K562 (cell line): Measurements from ENCODE around the gene PRKCE. TPM values are rescaled to one million over a fixed set of nuclear protein-coding genes. Genes with fewer than 3 reads are reported as not detected.

Experiments
- ATAC-seq: fragments of 200-7000 bp; cut with Tn5 transposase; 3 replicates; pipeline ENCODE4 v1.9.1; 2020; ENCODE audit warnings: moderate library complexity
- BruUV-seq: library from RNA; stranded (reverse); fragments of 400-500 nt; replicated peaks from 2 replicates; lab custom pipeline; 2021; lab: Mats Ljungman, UMichigan
- CTCF ChIA-PET: fragments of 300-600 bp; formaldehyde crosslinking; extraction: SDS; loops from one replicate; lab custom pipeline; 2021; ENCODE audit warnings: low intra/inter-chr PET ratio; lab: Yijun Ruan, JAX
- POLR2A ChIA-PET: fragments of 300-600, 350-650 bp; sonication (Branson Sonifier 250); formaldehyde crosslinking; extraction: SDS; loops from one replicate; lab custom pipeline; 2021; ENCODE audit warnings: antibody characterized with exemption, inconsistent platforms; lab: Yijun Ruan, JAX
- DNase-seq, 4 experiments: peaks; one replicate each; pipeline versions ENCODE4 v3.0.0 to v3.0.0-alpha.2; 2011 to 2018; ENCODE audit warnings: low spot score in 3 of 4, mixed read lengths in 3 of 4; ENCODE audit errors: extremely low read depth in 1 of 4
- FAIRE-seq: peaks from 2 replicates; lab custom pipeline; 2011; peaks lifted over from hg19 to GRCh38; lab: Jason Lieb, UNC
- H2AFZ ChIP-seq: 2 replicates; pipeline ENCODE4 v1.6.0; 2011; ENCODE audit warnings: low read depth, low read length, control low read depth, inconsistent platforms
- H3K27ac ChIP-seq: fragments of 200-600 bp; 3 replicates; pipeline ENCODE4 v1.8.0; 2011; ENCODE audit warnings: low read depth, mild to moderate bottlenecking, control low read depth, inconsistent platforms, low read length, moderate library complexity, mixed read lengths; ENCODE audit errors: extremely low read depth
- H3K27me3 ChIP-seq, 2 experiments: fragments of 300-600 bp in 1 of 2; 2 replicates in 1 of 2; 3 replicates in 1 of 2; pipeline versions ENCODE4 v1.6.0 to v1.8.0; 2011; ENCODE audit warnings: inconsistent platforms in 2 of 2, low read length in 2 of 2, mild to moderate bottlenecking in 1 of 2, mixed read lengths in 1 of 2, moderate library complexity in 1 of 2; ENCODE audit not compliant: control insufficient read depth in 2 of 2, insufficient read depth in 2 of 2
- H3K36me3 ChIP-seq: fragments of 300-600 bp; 3 replicates; pipeline ENCODE4 v1.8.0; 2011; ENCODE audit warnings: mild to moderate bottlenecking, low read length, inconsistent platforms; ENCODE audit not compliant: control insufficient read depth, insufficient read depth
- H3K4me1 ChIP-seq, 2 experiments: fragments of 200-600 bp in 1 of 2; replicated peaks in 1 of 2; 2 replicates in 1 of 2; 3 replicates in 1 of 2; pipeline versions ENCODE4 v1.5.1 to v1.8.0; 2011; ENCODE audit warnings: inconsistent platforms in 2 of 2, low read length in 2 of 2, mild to moderate bottlenecking in 1 of 2, mixed read lengths in 1 of 2, moderate library complexity in 1 of 2; ENCODE audit not compliant: control insufficient read depth in 2 of 2, insufficient read depth in 2 of 2
- H3K4me2 ChIP-seq: 2 replicates; pipeline ENCODE4 v1.6.1; 2011; ENCODE audit warnings: low read length, control low read depth, inconsistent platforms, mixed read lengths; ENCODE audit not compliant: insufficient read depth
- H3K4me3 ChIP-seq: fragments of 200-600 bp; sonication (generic), shearing (Covaris generic); 2 replicates; pipeline ENCODE4 v1.5.1; 2016; ENCODE audit warnings: control low read depth, inconsistent platforms
- H3K79me2 ChIP-seq: fragments of 200-600 bp; 3 replicates; pipeline ENCODE4 v1.8.0; 2011; ENCODE audit warnings: low read length, inconsistent platforms; ENCODE audit not compliant: control insufficient read depth, insufficient read depth
- H3K9ac ChIP-seq, 2 experiments: 2 replicates each; pipeline versions ENCODE4 v1.6.0 to v1.6.1; 2011; ENCODE audit warnings: low read depth in 2 of 2, low read length in 2 of 2, control low read depth in 1 of 2, inconsistent platforms in 1 of 2, mild to moderate bottlenecking in 1 of 2, mixed read lengths in 1 of 2; ENCODE audit not compliant: insufficient read depth in 1 of 2
- H3K9me1 ChIP-seq: one replicate; pipeline ENCODE4 v1.6.0; 2011; ENCODE audit warnings: inconsistent platforms, mild to moderate bottlenecking, low read length, moderate library complexity; ENCODE audit not compliant: control insufficient read depth, insufficient read depth
- H3K9me3 ChIP-seq: replicated peaks from 2 replicates; pipeline ENCODE4 v1.5.1; 2011; ENCODE audit warnings: low read depth, low read length, inconsistent platforms; ENCODE audit not compliant: control insufficient read depth, insufficient read depth
- H4K20me1 ChIP-seq: replicated peaks from 2 replicates; pipeline ENCODE4 v1.6.1; 2011; ENCODE audit warnings: low read length, inconsistent platforms, mixed read lengths; ENCODE audit not compliant: control insufficient read depth, insufficient read depth
- CHD1 ChIP-seq: fragments of 200-600 bp; sonication (generic); IDR thresholded peaks from one replicate; pipeline ENCODE4 v1.6.1; 2012; ENCODE audit warnings: mild to moderate bottlenecking, moderate library complexity, low read length, inconsistent platforms
- ELF4 ChIP-seq: fragments of 450-650 bp; formaldehyde crosslinking; IDR thresholded peaks from 2 replicates; pipeline ENCODE4 v1.4.0; 2022; ENCODE audit warnings: missing genetic modification characterization
- HNRNPL ChIP-seq: fragments of 200-400 bp; formaldehyde crosslinking; IDR thresholded peaks from 2 replicates; pipeline ENCODE4 v1.6.1; 2017; ENCODE audit warnings: low read depth, mild to moderate bottlenecking, low read length
- KLF13 ChIP-seq: fragments of 450-650 bp; IDR thresholded peaks from 2 replicates; pipeline ENCODE4 v1.6.1; 2016; ENCODE audit warnings: missing genetic modification characterization, low read depth, mild to moderate bottlenecking, missing compliant biosample characterization, moderate library complexity, borderline replicate concordance
- PML ChIP-seq: IDR thresholded peaks from 2 replicates; pipeline ENCODE4 v1.6.1; 2012; ENCODE audit warnings: low read length, inconsistent platforms
- POLR2AphosphoS5 ChIP-seq: IDR thresholded peaks from 2 replicates; pipeline ENCODE4 v1.6.1; 2011; ENCODE audit warnings: mild to moderate bottlenecking, low read depth, low read length, moderate library complexity; ENCODE audit not compliant: control insufficient read depth, insufficient read depth
- RBBP5 ChIP-seq: fragments of 200-600 bp; sonication (generic); IDR thresholded peaks from 2 replicates; pipeline ENCODE4 v1.6.1; 2012; ENCODE audit warnings: borderline replicate concordance, mild to moderate bottlenecking, low read length, control low read depth, inconsistent platforms; ENCODE audit not compliant: insufficient read depth, poor library complexity, severe bottlenecking
- RBM22 ChIP-seq: fragments of 200-400 bp; formaldehyde crosslinking; IDR thresholded peaks from 2 replicates; pipeline ENCODE4 v1.6.1; 2018; ENCODE audit warnings: low read length, low read depth; ENCODE audit not compliant: poor library complexity, severe bottlenecking
- RHOXF2B ChIP-seq: fragments of 250-450 bp; sonication (Bioruptor Pico); conservative IDR thresholded peaks from 2 replicates; pipeline ENCODE4 v1.5.1; 2021
- TCF15 ChIP-seq: fragments of 250-450 bp; sonication (Bioruptor Pico); IDR thresholded peaks from 2 replicates; pipeline ENCODE4 v1.8.0; 2022; ENCODE audit warnings: moderate library complexity, mild to moderate bottlenecking, inconsistent platforms
- ZBTB43 ChIP-seq: sonication (generic); formaldehyde crosslinking; IDR thresholded peaks from 2 replicates; pipeline ENCODE4 v1.8.0; 2023; ENCODE audit warnings: mild to moderate bottlenecking, missing genetic modification reagents
- ZNF146 ChIP-seq: IDR thresholded peaks from one replicate; pipeline ENCODE4 v1.6.1; 2018; ENCODE audit warnings: missing compliant biosample characterization; ENCODE audit not compliant: unreplicated experiment
- ZNF174 ChIP-seq: fragments of 250-450 bp; sonication (Bioruptor Pico); IDR thresholded peaks from 2 replicates; pipeline ENCODE4 v1.4.0; 2020; ENCODE audit warnings: mild to moderate bottlenecking
- ZNF232 ChIP-seq: sonication (generic); formaldehyde crosslinking; IDR thresholded peaks from 2 replicates; pipeline ENCODE4 v1.8.0; 2022; ENCODE audit warnings: mild to moderate bottlenecking, missing genetic modification reagents
- ZNF24 ChIP-seq: fragments of 450-650 bp; IDR thresholded peaks from 2 replicates; pipeline ENCODE4 v1.6.1; 2016
- ZNF280B ChIP-seq: fragments of 250-450 bp; sonication (Bioruptor Pico); IDR thresholded peaks from 2 replicates; pipeline ENCODE4 v1.5.1; 2021; ENCODE audit warnings: mild to moderate bottlenecking
- ZNF324 ChIP-seq: fragments of 250-450 bp; sonication (Bioruptor Pico); IDR thresholded peaks from 2 replicates; pipeline ENCODE4 v1.4.0; 2020; ENCODE audit warnings: mild to moderate bottlenecking
- ZNF696 ChIP-seq: fragments of 250-450 bp; sonication (Bioruptor Pico); conservative IDR thresholded peaks from 2 replicates; pipeline ENCODE4 v1.4.0; 2020; ENCODE audit warnings: mild to moderate bottlenecking, moderate library complexity
- WGBS: fragments of 100-300 bp; shearing (Covaris generic); methylation state at CpG from one replicate; pipeline ENCODE4 v1.1.6; 2016; ENCODE audit warnings: low coverage, mixed read lengths; ENCODE audit not compliant: insufficient coverage; ENCODE audit errors: missing lambda C conversion rate; 5-methylcytosine and 5-hydroxymethylcytosine counted together
- in situ Hi-C: fragments of 300-500 bp; cut with MboI; formaldehyde crosslinking; loops from 4 replicates; pipeline ENCODE4 v1.15.0; 2018; ENCODE audit warnings: inconsistent platforms, mixed read lengths
- intact Hi-C: fragments of 100-400 bp; cut with micrococcal nuclease; formaldehyde crosslinking; loops from 2 replicates; pipeline ENCODE4 v1.14.2; 2022
- polyA plus RNA-seq, 8 experiments: library from polyadenylated mRNA; depleted of rRNA in 4 of 8; stranded (reverse) in 5 of 8; unstranded in 3 of 8; fragments of >200 nt; fragmentation: Nextera tagmentation in 2 of 8; fragmentation: Illumina TruSeq in 1 of 8; extraction: Ambion mirVana in 2 of 8; extraction: Trizol in 1 of 8; gene quantifications; 2 replicates each; pipeline versions ENCODE4 v1.2.1 to v1.2.3, GENCODE V29; 2011 to 2014; ENCODE audit warnings: inconsistent platforms in 1 of 8, missing spikeins in 1 of 8
- total RNA-seq, 7 experiments: library from RNA; depleted of rRNA in 6 of 7; stranded (reverse); fragments of >200 nt in 6 of 7; fragmentation: Illumina TruSeq in 2 of 7; extraction: Trizol in 2 of 7; gene quantifications; 2 replicates each; pipeline versions ENCODE4 v1.2.1 to v1.2.3, GENCODE V29; 2011 to 2021; ENCODE audit warnings: low replicate concordance in 1 of 7

The PRKCE gene
- total and polyA plus RNA-seq, 9 of the 15 experiments (the other 6 are each of a cell fraction or from before 2014, with no cell fraction given): 0.06 to 1.0 (median 0.22) TPM; not detected in 1

DNA sequence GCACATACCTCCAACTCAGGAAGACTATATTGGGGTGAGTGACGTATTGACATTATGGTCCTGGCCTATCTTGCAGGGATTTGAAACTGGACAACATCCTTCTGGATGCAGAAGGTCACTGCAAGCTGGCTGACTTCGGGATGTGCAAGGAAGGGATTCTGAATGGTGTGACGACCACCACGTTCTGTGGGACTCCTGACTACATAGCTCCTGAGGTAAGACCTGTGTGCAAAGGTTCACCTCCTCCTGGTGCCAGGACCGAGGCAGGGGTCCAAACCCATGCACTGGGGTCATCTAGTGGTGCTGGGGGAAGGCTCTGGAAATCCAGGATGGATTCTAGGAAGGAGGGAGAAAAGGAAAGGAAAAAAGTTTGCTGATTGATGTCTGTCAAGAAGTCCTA, 493.5 kb downstream of the PRKCE start:
- no peaks in the 10 kb centered on the region for H3K79me2 ChIP-seq
- no peaks in the 10 kb centered on the region for H3K36me3 ChIP-seq
- no peaks in the 10 kb centered on the region for H3K9me1 ChIP-seq
- H3K4me2 ChIP-seq: no peak overlapping the region
- no peaks in the 10 kb centered on the region for H3K9me3 ChIP-seq
- 0% methylated on average over 5 of the region's 5 CpGs for WGBS
- in situ Hi-C loops (no loop called here), intact Hi-C loops (no loop called here)
- H4K20me1 ChIP-seq: no peaks in the 10 kb centered on the region
- H3K27ac ChIP-seq: no peak overlapping the region
- no peak for DNase-seq
- POLR2A ChIA-PET: no interaction called here
- ATAC-seq: no peak
- no peak overlapping the region for H2AFZ ChIP-seq
- FAIRE-seq: no peak
- peaks cover 11 to 36% of the 10 kb centered on the region in 2 experiments; a peak in 4 of 5 replicates for H3K27me3 ChIP-seq
- H3K4me3 ChIP-seq: no peak overlapping the region
- BruUV-seq: no TSS peak
- CTCF ChIA-PET: no interaction called here
- H3K9ac ChIP-seq: no peak overlapping the region
- no peaks in the 10 kb centered on the region for H3K4me1 ChIP-seq
- TF ChIP-seq ZBTB43 (CRISPR knock-in tag) (no peak), RBBP5 (no peak), ZNF146 (no peak), ZNF24 (no peak), PML (no peak), ZNF696 (no peak), ELF4 (CRISPR knock-in tag) (no peak), ZNF232 (no peak), CHD1 (no peak), ZNF324 (CRISPR knock-in tag) (no peak), POLR2AphosphoS5 (no peak), RBM22 (no peak), RHOXF2B (CRISPR knock-in tag) (no peak), ZNF174 (CRISPR knock-in tag) (no peak), ZNF280B (CRISPR knock-in tag) (no peak), TCF15 (CRISPR knock-in tag) (no peak), KLF13 (no peak), HNRNPL (no peak)
